ENCODE measurements around the gene SLC38A11. TPM values are rescaled to one million over a fixed set of nuclear protein-coding genes. Genes with fewer than 3 reads are reported as not detected.

Gene SLC38A11
- total and polyA plus RNA-seq, 2 of the 8 experiments (the other 6 are each of a cell fraction or from before 2014, with no cell fraction given) = not detected

DNA sequence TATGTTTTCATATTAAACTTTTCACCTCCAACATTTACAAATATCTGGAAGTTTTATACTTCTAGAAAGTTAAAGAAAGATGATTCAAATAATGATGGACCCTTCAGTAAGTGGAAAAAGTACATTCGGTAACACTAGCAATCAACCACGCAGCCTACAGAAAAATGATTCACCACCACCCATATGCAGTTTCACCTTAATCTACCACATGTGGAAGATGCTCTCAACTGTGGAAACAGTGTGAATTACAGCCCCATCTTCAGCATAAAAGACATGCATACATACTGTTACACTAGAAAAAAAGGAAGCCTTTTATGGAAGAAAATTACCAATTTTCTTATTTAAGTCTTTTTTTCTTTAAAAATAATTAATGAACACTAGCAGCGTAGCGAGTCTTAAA lies 1.1 kb downstream of the SLC38A11 start (continued):
- TF ChIP-seq HDAC6 (IDR thresholded peaks at IDR 0.05; ENCODE audit: low read depth, low read length) = no peak
- no peak for TF ChIP-seq CHD1 (IDR thresholded peaks at IDR 0.05; ENCODE audit: low read depth, low read length)
- no peak for TF ChIP-seq CHD2 (IDR thresholded peaks at IDR 0.05; ENCODE audit: low read length)
- no peak for TF ChIP-seq ASH2L (IDR thresholded peaks at IDR 0.05; ENCODE audit: low read length)

Data from H1 (cell line).